GM10248 (cell line): ENCODE results near the gene PCGF2.

Experiments used
- CTCF ChIA-PET: fragments of 300-600 bp; sonication (Branson Sonifier 250); formaldehyde crosslinking; extraction: SDS; loops from one replicate; lab custom pipeline; 2021; ENCODE audit warnings: antibody characterized with exemption; lab: Yijun Ruan, JAX
- POLR2A ChIA-PET: fragments of 350-650 bp; sonication (Branson Sonifier 250); formaldehyde crosslinking; extraction: SDS; loops from one replicate; lab custom pipeline; 2020; ENCODE audit warnings: antibody characterized with exemption; lab: Yijun Ruan, JAX
- DNase-seq: peaks from one replicate; pipeline ENCODE4 v3.0.0; 2012; ENCODE audit errors: extremely low spot score
- CTCF ChIP-seq: IDR thresholded peaks from 2 replicates; pipeline ENCODE4 v1.5.1; 2012; ENCODE audit warnings: mild to moderate bottlenecking, low read depth; ENCODE audit errors: extremely low read depth, missing control alignments, control extremely low read depth

PCGF2 gene

GRCh38 chr17:38751808-38752307 lies 3.7 kb upstream of the PCGF2 start:
- POLR2A ChIA-PET: interaction anchor here (0.6 to 1.2 kb wide), 6 partner anchors 8 to 768 kb away, joined by 3 to 6 read pairs (median 4); partner anchors contain the start of genes LASP1 and RPL23
- DNase-seq: peak; percentile 67
- CTCF ChIA-PET: interaction anchor here (0.7 to 2.4 kb wide), 5 partner anchors 10 to 80 kb away, joined by 3 to 18 read pairs (median 3); no protein-coding TSS in a partner anchor
- TF ChIP-seq CTCF: no peak

- ChIA-PET POLR2A (interaction anchor here (0.7 to 1.2 kb wide), 2 partner anchors 103 to 112 kb away, joined by 5 to 6 read pairs; partner anchors contain the start of gene RPL23), CTCF (interaction anchor here (0.9 to 2.4 kb wide), 3 partner anchors 16 to 75 kb away, joined by 3 to 18 read pairs (median 3); no protein-coding TSS in a partner anchor)
- no peak for TF ChIP-seq CTCF
- no peak for DNase-seq
Observed at GRCh38 chr17:38751144-38751807, 3.1 kb upstream of the PCGF2 start.

- CTCF ChIA-PET: interaction anchor here (1.4 to 2.4 kb wide), 2 partner anchors 15 to 22 kb away, joined by 3 to 18 read pairs; no protein-coding TSS in a partner anchor
- POLR2A ChIA-PET: no interaction called here
- DNase-seq: no peak
- TF ChIP-seq CTCF: no peak
Observed at GRCh38 chr17:38750312-38751121, 2.4 kb upstream of the PCGF2 start.

DNA sequence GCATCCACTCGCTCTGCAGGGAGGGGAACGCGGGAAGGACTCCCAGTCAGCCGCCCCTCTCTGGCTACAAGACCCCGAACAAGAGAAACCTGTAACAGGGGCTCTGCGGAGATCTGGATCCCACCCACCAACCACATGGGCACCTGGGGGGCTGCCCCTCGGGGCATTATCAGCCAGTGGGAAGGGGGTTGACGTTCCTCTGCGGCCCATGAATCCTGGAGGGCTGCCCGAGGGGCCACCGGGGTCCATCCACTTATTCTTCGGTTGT lies 1.8 kb upstream of the PCGF2 start:
- ChIA-PET CTCF (interaction anchor here (0.7 to 1.4 kb wide), 2 partner anchors 15 to 22 kb away, joined by 3 to 4 read pairs; no protein-coding TSS in a partner anchor), POLR2A (no interaction called here)
- no peak for TF ChIP-seq CTCF
- no peak for DNase-seq

- CTCF ChIA-PET: interaction anchor here (0.7 kb wide), 1 partner anchor 15 kb away, joined by 4 read pairs; no protein-coding TSS in a partner anchor
- DNase-seq: no peak
Observed at GRCh38 chr17:38749223-38750043, 1.3 kb upstream of the PCGF2 start.

More at GRCh38 chr17:38749223-38750043, 1.3 kb upstream of the PCGF2 start:
- TF ChIP-seq CTCF: no peak
- POLR2A ChIA-PET: no interaction called here
